Measurements from ENCODE around the gene H1-8.

DNA sequence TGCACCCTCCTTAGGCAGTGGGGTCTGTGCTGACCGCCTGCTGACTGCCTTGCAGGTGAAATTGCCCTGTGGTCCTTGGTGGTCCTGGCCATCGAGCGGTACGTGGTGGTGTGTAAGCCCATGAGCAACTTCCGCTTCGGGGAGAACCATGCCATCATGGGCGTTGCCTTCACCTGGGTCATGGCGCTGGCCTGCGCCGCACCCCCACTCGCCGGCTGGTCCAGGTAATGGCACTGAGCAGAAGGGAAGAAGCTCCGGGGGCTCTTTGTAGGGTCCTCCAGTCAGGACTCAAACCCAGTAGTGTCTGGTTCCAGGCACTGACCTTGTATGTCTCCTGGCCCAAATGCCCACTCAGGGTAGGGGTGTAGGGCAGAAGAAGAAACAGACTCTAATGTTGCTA lies 12.2 kb upstream of the H1-8 start:
- TF ChIP-seq, protein P1, sequence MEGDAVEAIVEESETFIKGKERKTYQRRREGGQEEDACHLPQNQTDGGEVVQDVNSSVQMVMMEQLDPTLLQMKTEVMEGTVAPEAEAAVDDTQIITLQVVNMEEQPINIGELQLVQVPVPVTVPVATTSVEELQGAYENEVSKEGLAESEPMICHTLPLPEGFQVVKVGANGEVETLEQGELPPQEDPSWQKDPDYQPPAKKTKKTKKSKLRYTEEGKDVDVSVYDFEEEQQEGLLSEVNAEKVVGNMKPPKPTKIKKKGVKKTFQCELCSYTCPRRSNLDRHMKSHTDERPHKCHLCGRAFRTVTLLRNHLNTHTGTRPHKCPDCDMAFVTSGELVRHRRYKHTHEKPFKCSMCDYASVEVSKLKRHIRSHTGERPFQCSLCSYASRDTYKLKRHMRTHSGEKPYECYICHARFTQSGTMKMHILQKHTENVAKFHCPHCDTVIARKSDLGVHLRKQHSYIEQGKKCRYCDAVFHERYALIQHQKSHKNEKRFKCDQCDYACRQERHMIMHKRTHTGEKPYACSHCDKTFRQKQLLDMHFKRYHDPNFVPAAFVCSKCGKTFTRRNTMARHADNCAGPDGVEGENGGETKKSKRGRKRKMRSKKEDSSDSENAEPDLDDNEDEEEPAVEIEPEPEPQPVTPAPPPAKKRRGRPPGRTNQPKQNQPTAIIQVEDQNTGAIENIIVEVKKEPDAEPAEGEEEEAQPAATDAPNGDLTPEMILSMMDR (IDR thresholded peaks at IDR 0.05 in 4 of 5, conservative IDR thresholded peaks at IDR 0.05 in 1 of 5): no peak
- TF ChIP-seq POLR2A (IDR thresholded peaks at IDR 0.05): no peak

Data from gastrocnemius medialis (tissue), 4 donors.